Neural cell (in vitro differentiated cells): Measurements from ENCODE around the gene FAR2. TPM values are rescaled to one million over a fixed set of nuclear protein-coding genes. Genes with fewer than 3 reads are reported as not detected.

Experiments used
- H2AFZ ChIP-seq: fragments of 200-600, 300-800 bp; sonication (generic), shearing (Covaris generic); 2 replicates; pipeline ENCODE4 v1.6.0; 2014; ENCODE audit warnings: low read depth, mild to moderate bottlenecking, antibody characterized with exemption, low read length, moderate library complexity
- H3F3A ChIP-seq: fragments of 200-600 bp; shearing (Covaris generic); 2 replicates; pipeline ENCODE4 v1.6.1; 2016; ENCODE audit warnings: mild to moderate bottlenecking, moderate library complexity, mixed read lengths, antibody characterized with exemption, low read length; ENCODE audit not compliant: insufficient read depth, poor library complexity, severe bottlenecking
- H3K27ac ChIP-seq: fragments of 200-600, 300-800 bp; sonication (generic), shearing (Covaris generic); 2 replicates; pipeline ENCODE4 v1.5.1; 2014; ENCODE audit warnings: mild to moderate bottlenecking, low read length, moderate library complexity
- H3K27me3 ChIP-seq: fragments of 300-800, 200-600 bp; sonication (generic), shearing (Covaris generic); 2 replicates; pipeline ENCODE4 v1.6.0; 2014; ENCODE audit warnings: mild to moderate bottlenecking, low read depth, low read length, moderate library complexity; ENCODE audit not compliant: insufficient read depth
- H3K36me3 ChIP-seq: fragments of 300-800, 200-600 bp; sonication (generic), shearing (Covaris generic); 2 replicates; pipeline ENCODE4 v1.5.1; 2014; ENCODE audit warnings: mild to moderate bottlenecking, antibody characterized with exemption, low read length, moderate library complexity; ENCODE audit not compliant: insufficient read depth
- H3K4me2 ChIP-seq: fragments of 300-800, 200-600 bp; sonication (generic), shearing (Covaris generic); 2 replicates; pipeline ENCODE4 v1.6.0; 2014; ENCODE audit warnings: mild to moderate bottlenecking, low read length
- H3K4me3 ChIP-seq: fragments of 300-800, 200-600 bp; sonication (generic), shearing (Covaris generic); 2 replicates; pipeline ENCODE4 v1.5.1; 2014; ENCODE audit warnings: mild to moderate bottlenecking, low read length, moderate library complexity
- H3K79me2 ChIP-seq: fragments of 200-600 bp; shearing (Covaris generic); replicated peaks from 2 replicates; pipeline ENCODE4 v1.6.0; 2014; ENCODE audit warnings: mild to moderate bottlenecking, low read length, moderate library complexity; ENCODE audit not compliant: insufficient read depth
- H3K9ac ChIP-seq: fragments of 300-800, 200-600 bp; sonication (generic), shearing (Covaris generic); 2 replicates; pipeline ENCODE4 v1.6.1; 2016; ENCODE audit warnings: mild to moderate bottlenecking, low read length, mixed read lengths
- H3K9me2 ChIP-seq: fragments of 200-600 bp; shearing (Covaris generic); 2 replicates; pipeline ENCODE4 v1.6.1; 2016; ENCODE audit warnings: mild to moderate bottlenecking, low read length, mixed read lengths; ENCODE audit not compliant: insufficient read depth
- H3K9me3 ChIP-seq: fragments of 200-600, 300-800 bp; sonication (generic), shearing (Covaris generic); 2 replicates; pipeline ENCODE4 v1.6.1; 2016; ENCODE audit warnings: mild to moderate bottlenecking, mixed run types, low read length, moderate library complexity, mixed read lengths
- H4K20me1 ChIP-seq: fragments of 200-600 bp; shearing (Covaris generic); 2 replicates; pipeline ENCODE4 v1.6.1; 2016; ENCODE audit warnings: mild to moderate bottlenecking, mixed run types; ENCODE audit not compliant: insufficient read depth
- CTCF ChIP-seq: fragments of 450-650 bp; IDR thresholded peaks from 2 replicates; pipeline ENCODE4 v1.5.1; 2014; ENCODE audit warnings: antibody characterized with exemption, mild to moderate bottlenecking, moderate library complexity; ENCODE audit not compliant: poor library complexity, severe bottlenecking
- EP300 ChIP-seq: fragments of 450-650 bp; conservative IDR thresholded peaks from 2 replicates; pipeline ENCODE4 v1.6.1; 2014; ENCODE audit warnings: antibody characterized with exemption, mild to moderate bottlenecking, moderate library complexity; ENCODE audit not compliant: poor library complexity, severe bottlenecking
- EZH2 ChIP-seq: fragments of 200-600, 300-800 bp; shearing (Covaris generic), sonication (generic); IDR thresholded peaks from 2 replicates; pipeline ENCODE4 v1.6.1; 2014; ENCODE audit warnings: antibody characterized with exemption, low read length, borderline replicate concordance, mild to moderate bottlenecking; ENCODE audit not compliant: insufficient read depth, poor library complexity, severe bottlenecking
- MXI1 ChIP-seq: fragments of 450-650 bp; conservative IDR thresholded peaks from 2 replicates; pipeline ENCODE4 v1.6.1; 2014; ENCODE audit warnings: antibody characterized with exemption, mild to moderate bottlenecking; ENCODE audit not compliant: poor library complexity, severe bottlenecking
- POLR2AphosphoS5 ChIP-seq: IDR thresholded peaks from 2 replicates; pipeline ENCODE4 v1.6.1; 2012
- RAD21 ChIP-seq: fragments of 450-650 bp; conservative IDR thresholded peaks from 2 replicates; pipeline ENCODE4 v1.6.1; 2014; ENCODE audit warnings: antibody characterized with exemption, mild to moderate bottlenecking, moderate library complexity
- SMC3 ChIP-seq: fragments of 450-650 bp; conservative IDR thresholded peaks from 2 replicates; pipeline ENCODE4 v1.6.1; 2014; ENCODE audit warnings: antibody characterized with exemption, mild to moderate bottlenecking, moderate library complexity; ENCODE audit not compliant: poor library complexity
- TAF1 ChIP-seq: IDR thresholded peaks from 2 replicates; pipeline ENCODE4 v1.6.1; 2012; ENCODE audit warnings: low read depth
- polyA plus RNA-seq: library from polyadenylated mRNA; depleted of rRNA; stranded (reverse); fragments of >200 nt; gene quantifications from 2 replicates; pipeline ENCODE4 v1.2.3, GENCODE V29; 2014
- TF ChIP-seq, protein P1 (sequence below): IDR thresholded peaks from 2 replicates; pipeline ENCODE4 v1.6.1; 2012; ENCODE audit warnings: borderline replicate concordance

The FAR2 gene
- polyA plus RNA-seq, 1 donor from 2014 or later = 0.99 TPM

- H3K79me2 ChIP-seq = no peaks in the 10 kb centered on the region
- no peaks in the 10 kb centered on the region for H3K9me3 ChIP-seq
- H3K27me3 ChIP-seq = no peaks in the 10 kb centered on the region
- no peak overlapping the region for H3K27ac ChIP-seq
- no peaks in the 10 kb centered on the region for H3K36me3 ChIP-seq
- H4K20me1 ChIP-seq = no peaks in the 10 kb centered on the region
- H3F3A ChIP-seq = no peaks in the 10 kb centered on the region
- TF ChIP-seq SMC3 (no peak), EP300 (no peak), EZH2 (no peak), POLR2AphosphoS5 (no peak), MXI1 (no peak), TAF1 (no peak), RAD21 (no peak), CTCF (no peak)
- TF ChIP-seq, protein P1, sequence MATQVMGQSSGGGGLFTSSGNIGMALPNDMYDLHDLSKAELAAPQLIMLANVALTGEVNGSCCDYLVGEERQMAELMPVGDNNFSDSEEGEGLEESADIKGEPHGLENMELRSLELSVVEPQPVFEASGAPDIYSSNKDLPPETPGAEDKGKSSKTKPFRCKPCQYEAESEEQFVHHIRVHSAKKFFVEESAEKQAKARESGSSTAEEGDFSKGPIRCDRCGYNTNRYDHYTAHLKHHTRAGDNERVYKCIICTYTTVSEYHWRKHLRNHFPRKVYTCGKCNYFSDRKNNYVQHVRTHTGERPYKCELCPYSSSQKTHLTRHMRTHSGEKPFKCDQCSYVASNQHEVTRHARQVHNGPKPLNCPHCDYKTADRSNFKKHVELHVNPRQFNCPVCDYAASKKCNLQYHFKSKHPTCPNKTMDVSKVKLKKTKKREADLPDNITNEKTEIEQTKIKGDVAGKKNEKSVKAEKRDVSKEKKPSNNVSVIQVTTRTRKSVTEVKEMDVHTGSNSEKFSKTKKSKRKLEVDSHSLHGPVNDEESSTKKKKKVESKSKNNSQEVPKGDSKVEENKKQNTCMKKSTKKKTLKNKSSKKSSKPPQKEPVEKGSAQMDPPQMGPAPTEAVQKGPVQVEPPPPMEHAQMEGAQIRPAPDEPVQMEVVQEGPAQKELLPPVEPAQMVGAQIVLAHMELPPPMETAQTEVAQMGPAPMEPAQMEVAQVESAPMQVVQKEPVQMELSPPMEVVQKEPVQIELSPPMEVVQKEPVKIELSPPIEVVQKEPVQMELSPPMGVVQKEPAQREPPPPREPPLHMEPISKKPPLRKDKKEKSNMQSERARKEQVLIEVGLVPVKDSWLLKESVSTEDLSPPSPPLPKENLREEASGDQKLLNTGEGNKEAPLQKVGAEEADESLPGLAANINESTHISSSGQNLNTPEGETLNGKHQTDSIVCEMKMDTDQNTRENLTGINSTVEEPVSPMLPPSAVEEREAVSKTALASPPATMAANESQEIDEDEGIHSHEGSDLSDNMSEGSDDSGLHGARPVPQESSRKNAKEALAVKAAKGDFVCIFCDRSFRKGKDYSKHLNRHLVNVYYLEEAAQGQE = no peak
- no peak overlapping the region for H3K9ac ChIP-seq
- H3K9me2 ChIP-seq = no peaks in the 10 kb centered on the region
- no peak overlapping the region for H2AFZ ChIP-seq
- H3K4me2 ChIP-seq = no peak overlapping the region
- no peak overlapping the region for H3K4me3 ChIP-seq
Observed at GRCh38 chr12:29249930-29250329, 100.9 kb downstream of the FAR2 start.

DNA sequence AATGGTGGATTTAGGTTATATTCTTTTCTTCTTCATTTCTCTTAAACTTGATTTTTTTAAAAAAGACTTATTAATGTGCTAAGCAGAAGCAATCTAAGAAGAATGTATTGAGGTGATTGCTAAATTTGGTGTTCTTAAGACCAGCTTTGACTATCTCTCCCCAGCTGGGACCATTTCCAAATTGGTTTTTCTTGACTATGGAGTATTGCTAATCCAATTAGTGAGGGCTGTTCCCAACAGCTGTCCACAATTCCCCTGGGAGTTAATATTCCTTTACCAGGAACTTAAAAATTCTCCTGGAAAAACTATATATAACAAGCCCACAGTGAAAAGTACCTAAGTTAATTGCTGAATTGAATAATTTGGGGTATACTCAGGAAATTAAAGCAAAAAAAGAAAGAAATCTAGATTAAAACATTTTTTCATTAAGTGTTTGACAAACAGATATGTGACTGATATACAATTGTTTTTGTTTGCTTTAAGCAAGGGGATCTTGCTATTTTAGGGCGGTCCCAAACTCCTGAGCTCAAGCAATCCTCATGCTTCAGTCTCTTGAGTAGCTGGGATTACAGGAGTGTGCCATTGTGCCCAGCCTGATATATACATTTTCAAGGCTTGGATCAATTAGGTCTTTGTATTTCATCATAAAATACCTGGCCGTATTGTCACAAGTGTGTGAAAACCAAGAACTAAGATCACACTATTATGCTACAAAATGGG lies 105.0 kb downstream of the FAR2 start:
- Histone ChIP-seq H3K79me2 (no peaks in the 10 kb centered on the region), H3K9me3 (no peaks in the 10 kb centered on the region), H3K27ac (no peak overlapping the region), H3F3A (no peaks in the 10 kb centered on the region), H3K36me3 (no peaks in the 10 kb centered on the region), H3K4me2 (no peak overlapping the region), H3K9me2 (no peaks in the 10 kb centered on the region), H3K4me3 (no peak overlapping the region), H2AFZ (no peak overlapping the region), H3K27me3 (no peaks in the 10 kb centered on the region), H4K20me1 (no peaks in the 10 kb centered on the region), H3K9ac (no peak overlapping the region)
- TF ChIP-seq TAF1 = no peak
- no peak for TF ChIP-seq CTCF
- TF ChIP-seq EP300 = no peak
- no peak for TF ChIP-seq MXI1
- TF ChIP-seq SMC3 = no peak
- TF ChIP-seq EZH2 = no peak
- TF ChIP-seq, protein P1 = no peak
- no peak for TF ChIP-seq RAD21
- TF ChIP-seq POLR2AphosphoS5 = no peak
